AG08396 (cell line): ENCODE measurements around the gene UBE2O.

Experiments
- DNase-seq: peaks from one replicate; pipeline ENCODE4 v3.0.0; 2012; ENCODE audit warnings: low spot score, mixed read lengths

Gene UBE2O

DNA sequence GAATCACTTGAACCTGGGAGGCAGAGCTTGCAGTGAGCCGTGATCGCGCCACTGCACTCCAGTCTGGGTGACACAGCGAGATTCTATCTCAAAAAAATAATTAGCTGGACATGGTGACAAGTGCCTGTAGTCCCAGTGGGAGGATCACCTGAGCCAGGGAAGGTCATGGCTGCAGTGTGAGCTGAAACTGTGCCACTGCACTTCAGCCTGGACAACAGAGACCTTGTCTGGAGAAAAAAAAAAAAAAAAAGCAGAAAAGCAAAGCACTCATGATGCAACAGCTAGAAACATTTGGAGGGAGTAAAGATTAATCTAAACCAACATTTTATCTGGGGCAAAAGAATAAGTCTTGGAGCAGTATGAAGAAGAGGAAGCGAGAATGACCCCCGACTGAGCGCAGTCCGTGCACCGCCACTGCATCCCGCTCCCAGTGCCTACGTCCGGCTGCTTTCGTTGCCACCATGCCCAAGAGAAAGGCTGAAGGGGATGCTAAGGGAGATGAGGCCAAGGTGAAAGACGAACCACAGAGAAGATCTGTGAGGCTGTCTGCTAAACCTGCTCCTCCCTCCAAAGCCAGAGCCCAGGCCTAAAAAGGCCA is 107.5 kb downstream of the UBE2O start:
- no peak for DNase-seq

DNA sequence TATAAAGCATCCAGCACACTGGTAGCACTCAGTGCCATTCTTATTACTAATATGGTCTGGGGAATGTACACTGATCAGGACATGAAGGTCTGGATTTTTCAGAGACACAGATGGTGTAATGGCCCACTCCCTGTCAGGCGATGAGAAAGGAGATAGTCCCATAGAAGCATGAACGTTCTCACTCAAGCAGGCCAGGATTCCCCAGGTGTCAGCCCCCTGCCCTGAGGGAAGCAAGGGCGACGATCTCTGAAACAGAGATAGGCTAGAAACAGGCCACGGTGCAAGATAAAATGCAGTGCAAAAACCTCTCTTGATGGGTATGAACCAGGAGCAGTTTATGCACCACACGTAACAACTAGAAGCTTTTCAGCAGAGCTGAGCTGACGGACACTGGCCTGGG is 109.8 kb downstream of the UBE2O start:
- DNase-seq: no peak

DNA sequence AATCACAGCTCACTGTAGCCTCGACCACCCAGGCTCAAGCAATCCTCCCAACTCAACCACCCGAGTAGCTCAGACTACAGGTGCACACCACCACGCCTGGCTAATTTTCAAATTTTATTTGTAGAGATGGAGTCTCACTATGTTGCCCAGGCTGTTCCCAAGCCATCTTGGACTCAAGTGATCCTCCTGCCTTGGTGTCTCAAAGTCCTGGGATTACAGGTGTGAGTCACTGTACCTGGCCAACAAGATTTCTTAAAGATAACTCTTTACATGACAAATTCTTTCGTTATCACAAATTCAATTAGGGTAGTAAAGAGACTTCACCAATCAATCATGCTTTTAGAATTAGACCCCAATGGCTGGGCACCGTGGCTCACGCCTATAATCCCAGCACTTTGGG is 111.7 kb downstream of the UBE2O start:
- no peak for DNase-seq
